GM21576 (cell line): ENCODE data around the gene LTA.

Experiments used
- ATAC-seq: cut with Tn5 transposase; IDR thresholded peaks from one replicate; pipeline ENCODE4 v1.9.1; 2021; ENCODE audit warnings: mild to moderate bottlenecking, moderate library complexity; ENCODE audit not compliant: unreplicated experiment

LTA gene

DNA sequence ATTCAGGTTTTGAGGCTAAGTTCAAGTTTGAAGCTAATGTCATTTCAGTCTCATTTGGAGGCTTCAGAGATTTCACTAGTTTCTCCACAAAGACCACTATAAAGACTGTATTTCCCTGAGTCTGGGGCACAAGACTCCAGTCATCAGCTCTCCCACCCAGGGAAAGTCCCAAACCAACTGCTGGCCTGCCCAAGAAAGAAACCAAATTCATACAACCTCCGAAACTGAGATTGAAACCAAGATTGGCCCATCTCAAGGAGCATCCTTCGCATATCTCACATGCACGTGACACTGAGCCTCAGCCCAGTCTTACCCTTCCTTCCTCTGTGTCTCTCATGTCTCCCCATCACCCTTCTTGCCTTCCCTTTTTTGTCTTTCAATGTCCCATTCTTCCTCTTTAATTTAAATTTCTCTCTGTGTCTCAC lies 3.5 kb upstream of the LTA start:
- ATAC-seq: peak; percentile 68

DNA sequence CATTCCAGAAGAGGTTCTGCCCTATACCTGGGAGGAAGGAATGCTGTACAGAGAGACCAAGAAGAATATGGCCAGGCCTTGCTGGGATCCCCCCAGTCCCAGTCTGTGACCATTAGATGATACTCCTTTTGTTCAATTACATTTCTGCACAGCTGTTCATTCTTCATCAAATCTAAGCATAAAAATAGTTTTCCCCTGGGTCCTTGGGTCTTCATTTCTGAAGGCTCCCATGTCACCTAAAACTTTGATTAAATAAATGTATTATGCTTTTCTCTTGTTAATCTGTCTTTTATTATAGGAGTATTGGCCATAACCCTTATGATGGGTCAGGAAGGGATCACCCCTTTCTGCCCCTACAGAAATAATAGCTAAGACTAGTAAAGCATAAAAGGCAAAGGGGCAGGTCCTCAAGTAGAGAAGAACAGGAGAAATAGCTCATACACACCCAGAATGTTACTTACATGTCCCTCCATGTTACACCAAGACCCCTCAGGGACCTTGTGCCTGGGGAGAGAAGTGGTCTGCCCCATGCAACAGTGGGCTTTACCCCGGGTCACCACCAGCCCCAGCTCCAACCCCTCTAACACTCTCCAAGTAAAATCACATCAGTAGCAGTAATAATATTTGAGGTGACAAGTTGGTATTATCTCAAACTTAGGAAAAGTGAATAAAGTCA lies 2.1 kb upstream of the LTA start:
- ATAC-seq: no peak

DNA sequence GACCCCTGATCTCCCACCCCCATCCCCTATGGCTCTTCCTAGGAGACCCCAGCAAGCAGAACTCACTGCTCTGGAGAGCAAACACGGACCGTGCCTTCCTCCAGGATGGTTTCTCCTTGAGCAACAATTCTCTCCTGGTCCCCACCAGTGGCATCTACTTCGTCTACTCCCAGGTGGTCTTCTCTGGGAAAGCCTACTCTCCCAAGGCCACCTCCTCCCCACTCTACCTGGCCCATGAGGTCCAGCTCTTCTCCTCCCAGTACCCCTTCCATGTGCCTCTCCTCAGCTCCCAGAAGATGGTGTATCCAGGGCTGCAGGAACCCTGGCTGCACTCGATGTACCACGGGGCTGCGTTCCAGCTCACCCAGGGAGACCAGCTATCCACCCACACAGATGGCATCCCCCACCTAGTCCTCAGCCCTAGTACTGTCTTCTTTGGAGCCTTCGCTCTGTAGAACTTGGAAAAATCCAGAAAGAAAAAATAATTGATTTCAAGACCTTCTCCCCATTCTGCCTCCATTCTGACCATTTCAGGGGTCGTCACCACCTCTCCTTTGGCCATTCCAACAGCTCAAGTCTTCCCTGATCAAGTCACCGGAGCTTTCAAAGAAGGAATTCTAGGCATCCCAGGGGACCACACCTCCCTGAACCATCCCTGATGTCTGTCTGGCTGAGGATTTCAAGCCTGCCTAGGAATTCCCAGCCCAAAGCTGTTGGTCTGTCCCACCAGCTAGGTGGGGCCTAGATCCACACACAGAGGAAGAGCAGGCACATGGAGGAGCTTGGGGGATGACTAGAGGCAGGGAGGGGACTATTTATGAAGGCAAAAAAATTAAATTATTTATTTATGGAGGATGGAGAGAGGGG lies 1.4 kb downstream of the LTA start:
- no peak for ATAC-seq

DNA sequence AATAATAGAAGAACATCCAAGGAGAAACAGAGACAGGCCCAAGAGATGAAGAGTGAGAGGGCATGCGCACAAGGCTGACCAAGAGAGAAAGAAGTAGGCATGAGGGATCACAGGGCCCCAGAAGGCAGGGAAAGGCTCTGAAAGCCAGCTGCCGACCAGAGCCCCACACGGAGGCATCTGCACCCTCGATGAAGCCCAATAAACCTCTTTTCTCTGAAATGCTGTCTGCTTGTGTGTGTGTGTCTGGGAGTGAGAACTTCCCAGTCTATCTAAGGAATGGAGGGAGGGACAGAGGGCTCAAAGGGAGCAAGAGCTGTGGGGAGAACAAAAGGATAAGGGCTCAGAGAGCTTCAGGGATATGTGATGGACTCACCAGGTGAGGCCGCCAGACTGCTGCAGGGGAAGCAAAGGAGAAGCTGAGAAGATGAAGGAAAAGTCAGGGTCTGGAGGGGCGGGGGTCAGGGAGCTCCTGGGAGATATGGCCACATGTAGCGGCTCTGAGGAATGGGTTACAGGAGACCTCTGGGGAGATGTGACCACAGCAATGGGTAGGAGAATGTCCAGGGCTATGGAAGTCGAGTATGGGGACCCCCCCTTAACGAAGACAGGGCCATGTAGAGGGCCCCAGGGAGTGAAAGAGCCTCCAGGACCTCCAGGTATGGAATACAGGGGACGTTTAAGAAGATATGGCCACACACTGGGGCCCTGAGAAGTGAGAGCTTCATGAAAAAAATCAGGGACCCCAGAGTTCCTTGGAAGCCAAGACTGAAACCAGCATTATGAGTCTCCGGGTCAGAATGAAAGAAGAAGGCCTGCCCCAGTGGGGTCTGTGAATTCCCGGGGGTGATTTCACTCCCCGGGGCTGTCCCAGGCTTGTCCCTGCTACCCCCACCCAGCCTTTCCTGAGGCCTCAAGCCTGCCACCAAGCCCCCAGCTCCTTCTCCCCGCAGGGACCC lies 2.3 kb downstream of the LTA start:
- no peak for ATAC-seq

DNA sequence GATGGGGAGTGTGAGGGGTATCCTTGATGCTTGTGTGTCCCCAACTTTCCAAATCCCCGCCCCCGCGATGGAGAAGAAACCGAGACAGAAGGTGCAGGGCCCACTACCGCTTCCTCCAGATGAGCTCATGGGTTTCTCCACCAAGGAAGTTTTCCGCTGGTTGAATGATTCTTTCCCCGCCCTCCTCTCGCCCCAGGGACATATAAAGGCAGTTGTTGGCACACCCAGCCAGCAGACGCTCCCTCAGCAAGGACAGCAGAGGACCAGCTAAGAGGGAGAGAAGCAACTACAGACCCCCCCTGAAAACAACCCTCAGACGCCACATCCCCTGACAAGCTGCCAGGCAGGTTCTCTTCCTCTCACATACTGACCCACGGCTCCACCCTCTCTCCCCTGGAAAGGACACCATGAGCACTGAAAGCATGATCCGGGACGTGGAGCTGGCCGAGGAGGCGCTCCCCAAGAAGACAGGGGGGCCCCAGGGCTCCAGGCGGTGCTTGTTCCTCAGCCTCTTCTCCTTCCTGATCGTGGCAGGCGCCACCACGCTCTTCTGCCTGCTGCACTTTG lies 3.3 kb downstream of the LTA start, which contains the start of gene TNF:
Gene TNF (plus strand): TSS at position 231 of the 567 bp plus-strand sequence. CDS start 177 bp downstream, at position 408.
- ATAC-seq: no peak

DNA sequence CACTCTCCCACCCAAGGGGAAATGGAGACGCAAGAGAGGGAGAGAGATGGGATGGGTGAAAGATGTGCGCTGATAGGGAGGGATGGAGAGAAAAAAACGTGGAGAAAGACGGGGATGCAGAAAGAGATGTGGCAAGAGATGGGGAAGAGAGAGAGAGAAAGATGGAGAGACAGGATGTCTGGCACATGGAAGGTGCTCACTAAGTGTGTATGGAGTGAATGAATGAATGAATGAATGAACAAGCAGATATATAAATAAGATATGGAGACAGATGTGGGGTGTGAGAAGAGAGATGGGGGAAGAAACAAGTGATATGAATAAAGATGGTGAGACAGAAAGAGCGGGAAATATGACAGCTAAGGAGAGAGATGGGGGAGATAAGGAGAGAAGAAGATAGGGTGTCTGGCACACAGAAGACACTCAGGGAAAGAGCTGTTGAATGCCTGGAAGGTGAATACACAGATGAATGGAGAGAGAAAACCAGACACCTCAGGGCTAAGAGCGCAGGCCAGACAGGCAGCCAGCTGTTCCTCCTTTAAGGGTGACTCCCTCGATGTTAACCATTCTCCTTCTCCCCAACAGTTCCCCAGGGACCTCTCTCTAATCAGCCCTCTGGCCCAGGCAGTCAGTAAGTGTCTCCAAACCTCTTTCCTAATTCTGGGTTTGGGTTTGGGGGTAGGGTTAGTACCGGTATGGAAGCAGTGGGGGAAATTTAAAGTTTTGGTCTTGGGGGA lies 4.0 kb downstream of the LTA start:
- ATAC-seq: no peak

DNA sequence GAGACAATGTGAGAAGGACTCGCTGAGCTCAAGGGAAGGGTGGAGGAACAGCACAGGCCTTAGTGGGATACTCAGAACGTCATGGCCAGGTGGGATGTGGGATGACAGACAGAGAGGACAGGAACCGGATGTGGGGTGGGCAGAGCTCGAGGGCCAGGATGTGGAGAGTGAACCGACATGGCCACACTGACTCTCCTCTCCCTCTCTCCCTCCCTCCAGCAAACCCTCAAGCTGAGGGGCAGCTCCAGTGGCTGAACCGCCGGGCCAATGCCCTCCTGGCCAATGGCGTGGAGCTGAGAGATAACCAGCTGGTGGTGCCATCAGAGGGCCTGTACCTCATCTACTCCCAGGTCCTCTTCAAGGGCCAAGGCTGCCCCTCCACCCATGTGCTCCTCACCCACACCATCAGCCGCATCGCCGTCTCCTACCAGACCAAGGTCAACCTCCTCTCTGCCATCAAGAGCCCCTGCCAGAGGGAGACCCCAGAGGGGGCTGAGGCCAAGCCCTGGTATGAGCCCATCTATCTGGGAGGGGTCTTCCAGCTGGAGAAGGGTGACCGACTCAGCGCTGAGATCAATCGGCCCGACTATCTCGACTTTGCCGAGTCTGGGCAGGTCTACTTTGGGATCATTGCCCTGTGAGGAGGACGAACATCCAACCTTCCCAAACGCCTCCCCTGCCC lies 4.9 kb downstream of the LTA start:
- ATAC-seq: no peak

DNA sequence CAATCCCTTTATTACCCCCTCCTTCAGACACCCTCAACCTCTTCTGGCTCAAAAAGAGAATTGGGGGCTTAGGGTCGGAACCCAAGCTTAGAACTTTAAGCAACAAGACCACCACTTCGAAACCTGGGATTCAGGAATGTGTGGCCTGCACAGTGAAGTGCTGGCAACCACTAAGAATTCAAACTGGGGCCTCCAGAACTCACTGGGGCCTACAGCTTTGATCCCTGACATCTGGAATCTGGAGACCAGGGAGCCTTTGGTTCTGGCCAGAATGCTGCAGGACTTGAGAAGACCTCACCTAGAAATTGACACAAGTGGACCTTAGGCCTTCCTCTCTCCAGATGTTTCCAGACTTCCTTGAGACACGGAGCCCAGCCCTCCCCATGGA lies 5.5 kb downstream of the LTA start:
- ATAC-seq: no peak

DNA sequence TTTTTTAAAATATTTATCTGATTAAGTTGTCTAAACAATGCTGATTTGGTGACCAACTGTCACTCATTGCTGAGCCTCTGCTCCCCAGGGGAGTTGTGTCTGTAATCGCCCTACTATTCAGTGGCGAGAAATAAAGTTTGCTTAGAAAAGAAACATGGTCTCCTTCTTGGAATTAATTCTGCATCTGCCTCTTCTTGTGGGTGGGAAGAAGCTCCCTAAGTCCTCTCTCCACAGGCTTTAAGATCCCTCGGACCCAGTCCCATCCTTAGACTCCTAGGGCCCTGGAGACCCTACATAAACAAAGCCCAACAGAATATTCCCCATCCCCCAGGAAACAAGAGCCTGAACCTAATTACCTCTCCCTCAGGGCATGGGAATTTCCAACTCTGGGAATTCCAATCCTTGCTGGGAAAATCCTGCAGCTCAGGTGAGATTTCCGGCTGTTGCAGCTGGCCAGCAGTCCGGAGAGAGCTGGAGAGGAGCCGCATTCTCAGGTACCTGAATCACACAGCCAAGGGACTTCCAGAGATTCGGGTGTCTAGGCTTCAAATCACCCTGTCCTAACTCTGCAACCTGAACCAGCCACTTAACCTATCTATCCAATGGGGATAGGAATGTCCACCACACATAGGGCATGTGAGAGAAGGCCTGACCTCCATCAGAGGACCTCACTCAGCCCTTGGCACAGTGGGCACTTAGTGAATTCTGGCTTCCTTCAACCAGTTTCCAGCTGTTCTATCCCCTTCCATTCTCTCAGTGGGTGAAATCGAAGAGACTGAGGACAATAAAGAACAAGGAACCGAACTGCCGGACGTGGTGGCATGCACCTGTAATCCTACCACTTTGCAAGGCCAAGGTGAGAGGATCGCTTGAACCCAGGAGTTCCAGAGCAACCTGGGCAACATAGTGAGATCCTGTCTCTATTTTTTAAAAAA lies 6.4 kb downstream of the LTA start:
- ATAC-seq: no peak

DNA sequence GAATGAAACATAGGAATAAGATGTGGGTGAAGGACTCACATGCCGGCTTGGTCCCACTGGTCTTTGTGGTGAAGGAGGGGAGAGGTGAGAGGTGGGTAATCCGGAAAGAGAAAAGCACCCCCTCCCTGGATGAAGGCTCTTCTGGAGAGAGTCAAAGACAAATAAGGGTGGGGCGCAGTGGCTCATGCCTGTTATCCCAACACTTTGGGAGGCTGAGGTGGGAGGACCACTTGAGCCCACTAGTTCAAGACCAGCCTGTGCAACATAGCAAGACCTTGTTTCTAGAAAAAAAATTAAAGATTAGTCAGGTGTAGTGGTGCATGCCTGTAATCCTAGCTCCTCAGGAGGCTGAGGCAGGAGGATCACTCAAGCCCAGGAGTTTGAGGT lies 7.0 kb downstream of the LTA start:
- no peak for ATAC-seq

DNA sequence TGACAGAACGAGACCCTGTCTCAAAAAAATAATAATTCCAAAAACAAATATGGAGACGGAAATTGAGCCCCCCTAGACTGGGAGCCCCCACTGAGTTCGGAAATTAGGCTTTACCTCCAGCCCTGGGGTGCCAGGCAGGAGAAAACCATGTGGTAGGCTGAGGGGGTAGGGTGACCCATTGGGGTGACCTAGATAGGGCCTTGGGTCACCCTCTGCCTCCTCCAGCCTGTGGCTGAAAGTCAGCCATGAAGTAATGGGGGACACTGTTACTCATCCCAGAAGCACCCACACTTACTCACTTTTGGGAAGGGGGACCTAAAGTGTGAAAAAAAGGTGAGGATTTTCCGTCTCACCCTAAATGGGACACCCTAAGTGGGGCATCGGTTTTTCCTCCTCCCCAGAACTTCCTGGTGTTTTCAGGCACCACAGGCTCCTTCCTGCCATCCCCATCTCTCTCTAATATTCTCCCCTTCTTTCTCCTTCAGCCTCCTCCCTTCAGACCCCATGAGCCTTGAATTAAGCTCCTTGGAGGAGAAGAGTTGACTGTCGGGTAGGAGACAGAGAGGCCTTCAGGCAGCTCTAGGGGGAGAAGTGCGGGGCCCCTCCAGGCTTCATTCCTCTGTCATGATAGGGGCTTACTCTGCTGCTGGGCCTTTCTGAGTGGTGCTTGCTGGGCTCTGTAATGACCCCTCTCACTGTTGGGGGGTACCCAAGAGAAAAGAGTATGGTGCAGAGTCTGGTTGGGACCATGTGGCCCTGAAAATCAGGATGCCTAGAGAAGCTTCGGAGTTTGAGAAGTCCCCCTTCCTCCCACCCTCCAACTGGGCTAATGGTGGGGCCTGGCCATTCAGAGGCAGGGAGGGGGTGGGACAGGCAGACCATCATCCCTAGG lies 7.7 kb downstream of the LTA start:
- no peak for ATAC-seq

DNA sequence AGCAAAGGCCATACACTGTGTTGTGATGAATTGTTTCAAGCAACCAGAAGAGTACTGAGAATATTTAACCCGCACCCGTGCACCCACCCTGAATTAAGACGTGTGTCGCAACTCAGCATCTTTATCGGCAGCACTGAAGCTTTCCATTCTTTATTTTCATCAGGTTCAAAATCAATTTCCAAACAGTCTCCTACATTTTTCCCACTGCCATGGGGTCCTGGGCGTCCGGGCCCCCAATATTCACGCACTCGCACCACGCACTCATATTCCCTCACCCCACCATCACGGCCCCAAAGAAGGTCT lies 8.3 kb downstream of the LTA start:
- ATAC-seq: no peak

DNA sequence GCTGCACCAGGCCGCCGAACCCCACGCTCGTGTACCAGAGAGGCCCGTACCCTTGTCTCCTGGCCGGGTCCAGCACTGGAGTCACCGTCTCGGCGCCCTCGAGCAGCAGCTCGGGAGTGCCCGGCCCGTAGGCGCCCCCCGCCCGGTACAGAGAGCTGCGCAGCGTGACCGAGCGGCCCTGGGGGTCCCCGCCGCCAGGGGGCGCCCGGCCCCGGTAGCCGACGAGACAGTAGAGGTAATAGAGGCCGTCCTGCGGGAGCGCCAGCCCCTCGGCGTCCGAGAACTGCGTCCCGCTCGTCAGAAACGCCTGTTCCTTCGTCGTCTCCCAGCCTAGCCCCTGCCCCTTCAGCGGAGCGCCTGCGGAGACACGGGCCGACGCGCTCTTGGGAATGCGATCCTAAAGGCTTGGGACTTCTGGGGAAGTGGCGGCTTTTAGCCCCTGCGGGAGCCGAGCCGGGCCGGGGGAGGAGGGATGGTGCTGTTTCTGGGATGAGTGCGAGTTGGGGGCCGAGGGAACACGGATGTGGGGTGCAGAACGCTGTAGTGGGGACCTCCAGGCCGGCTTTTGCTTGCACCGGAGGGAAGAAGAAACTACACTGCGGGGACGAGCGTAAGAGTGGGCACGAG lies 8.8 kb downstream of the LTA start:
- ATAC-seq: peak; percentile 48

DNA sequence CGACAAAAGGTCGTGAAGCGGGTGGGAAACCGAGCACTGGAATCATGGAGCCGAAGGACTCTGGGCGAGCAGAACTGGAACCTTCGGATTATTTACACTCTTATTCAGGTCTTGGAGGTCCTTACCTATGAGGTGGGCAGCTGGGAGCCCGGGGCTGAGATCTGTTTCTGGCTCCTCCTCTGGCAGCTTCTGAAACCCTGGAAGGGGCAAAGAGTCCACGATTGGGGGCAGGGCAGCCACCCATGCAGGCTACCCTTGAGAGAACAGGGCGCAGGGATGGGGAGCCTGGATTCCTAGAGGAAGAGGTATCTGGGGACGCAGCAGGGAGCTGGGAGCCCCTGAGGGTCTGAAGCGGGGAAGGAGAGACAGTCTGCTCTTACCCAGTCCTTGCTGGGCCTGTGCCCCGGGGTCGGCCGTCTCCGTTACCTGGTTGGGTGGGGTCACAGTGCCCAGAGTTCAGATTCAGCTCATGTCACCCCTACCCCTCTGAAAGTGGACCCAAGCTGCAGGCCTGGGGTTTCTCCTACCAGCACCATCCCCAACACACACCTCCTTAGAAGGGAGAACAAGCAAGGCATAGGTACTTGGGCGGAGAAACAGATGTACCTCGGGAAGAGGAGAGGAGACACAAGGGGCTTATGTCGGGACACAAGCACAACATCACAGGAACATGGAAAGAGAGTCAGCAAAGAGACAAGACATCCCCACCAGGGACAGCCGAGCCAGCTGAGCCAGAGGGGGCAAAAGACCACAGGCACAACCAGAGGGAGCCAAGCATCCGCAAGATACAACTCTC lies 9.5 kb downstream of the LTA start:
- no peak for ATAC-seq

DNA sequence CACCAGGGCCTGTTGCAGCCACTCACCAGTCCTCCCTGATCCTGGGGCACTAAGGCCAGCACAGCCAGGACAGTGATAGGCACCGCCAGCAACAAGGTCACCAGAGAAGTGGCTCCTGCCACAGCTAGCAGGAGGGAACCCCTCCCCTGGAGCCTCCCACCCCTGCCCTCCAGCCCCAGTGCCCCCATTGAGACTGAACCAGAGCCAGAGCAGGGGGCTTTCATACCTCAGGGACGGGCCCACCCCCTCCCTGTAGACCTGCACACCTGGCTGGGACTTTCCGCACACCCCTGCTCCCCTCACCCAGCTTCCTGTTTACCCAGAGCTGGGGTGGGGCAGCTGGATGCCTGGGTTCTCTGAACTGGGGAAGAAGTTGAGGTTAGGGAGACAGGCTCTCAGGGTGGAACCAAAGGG lies 10.1 kb downstream of the LTA start, which contains the start of gene LTB:
Gene LTB (minus strand): TSS at position 195 of the 414 bp plus-strand sequence. CDS start 7 bp downstream, at position 188.
- no peak for ATAC-seq

DNA sequence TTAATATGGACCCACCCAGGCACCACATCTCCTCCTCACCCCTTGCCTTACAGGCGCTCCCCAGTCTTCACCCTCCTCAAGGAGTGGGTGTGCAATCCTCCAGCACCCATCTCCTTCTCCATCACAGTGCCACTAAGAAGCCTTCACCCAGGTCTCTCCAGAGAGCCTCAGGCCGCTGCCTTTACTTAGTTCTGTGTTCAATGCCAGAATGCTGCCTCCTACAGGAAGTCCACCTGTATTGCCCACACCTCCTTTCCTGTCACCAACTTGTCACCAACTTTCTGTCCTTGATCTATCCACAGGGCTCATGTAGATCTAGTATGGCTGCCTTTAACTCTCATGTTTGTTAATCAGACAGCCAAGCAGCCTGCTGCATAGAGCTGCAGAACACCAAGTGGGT lies 13.4 kb downstream of the LTA start:
- ATAC-seq: no peak
